ENCODE data around the gene WNT11. TPM values are rescaled to one million over a fixed set of nuclear protein-coding genes. Genes with fewer than 3 reads are reported as not detected.

The WNT11 gene
- total and polyA plus RNA-seq, 2 experiments from 2014 or later, result not detected

DNA sequence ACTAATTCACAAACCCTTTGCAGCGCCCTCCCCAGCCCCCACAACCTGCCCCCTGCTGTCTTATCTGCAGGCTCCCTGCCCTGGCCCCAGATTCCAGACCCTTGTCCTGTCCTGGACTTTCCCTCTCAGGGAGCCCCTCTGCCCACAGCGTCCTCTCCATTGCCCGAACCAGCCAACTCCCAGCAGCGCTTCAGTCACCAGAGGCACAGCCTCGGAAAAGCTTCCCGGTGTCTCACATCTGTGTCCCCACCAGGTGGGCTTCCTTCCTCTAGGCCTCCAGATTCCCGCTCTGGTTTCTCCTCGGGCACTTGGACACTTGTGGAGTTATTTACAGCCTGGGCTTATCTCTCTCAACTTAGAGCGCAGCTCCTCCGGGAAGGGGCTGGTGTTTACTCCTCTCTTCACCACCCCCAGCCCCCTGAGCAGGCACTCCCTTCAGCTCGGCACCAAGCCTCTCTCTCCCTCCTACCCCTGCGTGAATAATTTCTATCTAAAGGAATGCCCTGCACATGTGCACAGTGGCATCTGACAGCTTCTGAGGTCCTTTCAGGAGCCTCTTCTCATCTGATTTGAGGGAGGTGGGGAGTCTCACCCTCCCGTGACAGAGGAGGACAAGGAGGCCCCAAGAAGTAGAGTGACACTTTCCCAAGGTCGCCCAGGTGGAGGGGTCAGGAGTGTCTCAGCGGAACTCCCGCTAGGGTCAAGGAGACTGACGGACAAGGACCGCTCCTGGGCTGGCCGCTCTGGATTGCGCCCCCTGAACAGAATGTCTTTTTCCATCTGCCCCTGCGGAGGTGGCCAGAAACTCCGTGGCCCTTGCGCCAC, 838 bp downstream of the WNT11 start:
- Histone ChIP-seq H3K9ac (no peak overlapping the region), H3K9me3 (ENCODE audit: low read depth) (no peaks in the 10 kb centered on the region), H3K4me1 (ENCODE audit: insufficient read depth) (0 out of 2 replicates have a peak, but pooled peaks cover 5% of the 10 kb centered on the region), H4K20me1 (ENCODE audit: insufficient read depth) (no peaks in the 10 kb centered on the region), H3K79me2 (ENCODE audit: insufficient read depth) (no peaks in the 10 kb centered on the region), H3K4me3 (no peak overlapping the region), H3K4me2 (ENCODE audit: unreplicated experiment) (no peak overlapping the region), H3F3A (ENCODE audit: insufficient read depth) (no peaks in the 10 kb centered on the region), H3K9me2 (ENCODE audit: insufficient read depth) (no peaks in the 10 kb centered on the region), H3K27ac (no peak overlapping the region), H3K27me3 (replicated peaks; ENCODE audit: insufficient read depth) (peaks cover 18% of the 10 kb centered on the region), H3K36me3 (ENCODE audit: low read depth) (no peaks in the 10 kb centered on the region), H2AFZ (no peak overlapping the region)
- WGBS, 2 experiments (ENCODE audit: low coverage in 1 of 2, low lambda C conversion rate in 2 of 2, missing lambda C conversion rate in 2 of 2), result 85 to 88% methylated on average over 23 of the region's 23 CpGs
- in situ Hi-C loops (cut with MboI), result no loop called here
- TF ChIP-seq EZH2 (IDR thresholded peaks at IDR 0.05; ENCODE audit: insufficient read depth, poor library complexity, severe bottlenecking) (no peak), EZH2phosphoT487 (IDR thresholded peaks at IDR 0.05; ENCODE audit: insufficient read depth, low read depth) (no peak)
- DNase-seq, result no peak

DNA sequence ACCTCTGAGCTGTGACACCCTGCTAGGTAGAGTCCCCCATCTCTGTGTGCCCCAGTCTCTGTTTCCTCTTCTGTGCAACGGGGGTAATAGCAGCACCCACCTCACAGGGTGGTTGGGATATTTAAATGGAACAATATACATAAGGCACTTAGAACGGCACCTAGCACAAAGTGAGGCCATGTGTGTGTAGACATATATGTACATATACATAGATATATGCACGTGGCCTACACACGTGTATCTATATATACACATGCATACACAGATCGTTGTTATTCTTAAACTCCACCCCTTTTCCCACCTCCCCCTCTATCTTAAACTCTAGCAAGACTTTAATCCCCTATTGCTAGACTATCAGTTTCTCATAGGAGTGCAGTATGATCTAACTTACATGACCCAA, 2.4 kb downstream of the WNT11 start:
- no peak overlapping the region for H3K9ac ChIP-seq
- in situ Hi-C loops (cut with MboI), result no loop called here
- TF ChIP-seq EZH2phosphoT487 (IDR thresholded peaks at IDR 0.05; ENCODE audit: insufficient read depth, low read depth) (no peak), EZH2 (IDR thresholded peaks at IDR 0.05; ENCODE audit: insufficient read depth, poor library complexity, severe bottlenecking) (no peak)
- H3K79me2 ChIP-seq (ENCODE audit: insufficient read depth), result no peaks in the 10 kb centered on the region
- H3K9me3 ChIP-seq (ENCODE audit: low read depth), result no peaks in the 10 kb centered on the region
- H4K20me1 ChIP-seq (ENCODE audit: insufficient read depth), result no peaks in the 10 kb centered on the region
- no peak overlapping the region for H3K4me2 ChIP-seq (ENCODE audit: unreplicated experiment)
- H3K4me1 ChIP-seq (ENCODE audit: insufficient read depth), result no peaks in the 10 kb centered on the region
- H2AFZ ChIP-seq, result no peak overlapping the region
- H3K27ac ChIP-seq, result no peak overlapping the region
- no peak overlapping the region for H3K4me3 ChIP-seq
- WGBS, 2 experiments (ENCODE audit: low coverage in 1 of 2, low lambda C conversion rate in 2 of 2, missing lambda C conversion rate in 2 of 2), result 83 to 87% methylated on average over 5 of the region's 5 CpGs
- H3K27me3 ChIP-seq (replicated peaks; ENCODE audit: insufficient read depth), result peaks cover 18% of the 10 kb centered on the region
- H3K36me3 ChIP-seq (ENCODE audit: low read depth), result no peaks in the 10 kb centered on the region
- H3K9me2 ChIP-seq (ENCODE audit: insufficient read depth), result no peaks in the 10 kb centered on the region
- H3F3A ChIP-seq (ENCODE audit: insufficient read depth), result no peaks in the 10 kb centered on the region
- DNase-seq, result no peak

GRCh38 chr11:76203131-76203925, 3.0 kb downstream of the WNT11 start:
- Histone ChIP-seq H3K9me2 (ENCODE audit: insufficient read depth) (no peaks in the 10 kb centered on the region), H3K9me3 (ENCODE audit: low read depth) (no peaks in the 10 kb centered on the region), H3K27me3 (replicated peaks; ENCODE audit: insufficient read depth) (peaks cover 18% of the 10 kb centered on the region), H3K4me3 (no peak overlapping the region), H3K4me1 (ENCODE audit: insufficient read depth) (no peaks in the 10 kb centered on the region), H3K9ac (no peak overlapping the region), H3K4me2 (ENCODE audit: unreplicated experiment) (no peak overlapping the region), H3F3A (ENCODE audit: insufficient read depth) (no peaks in the 10 kb centered on the region), H4K20me1 (ENCODE audit: insufficient read depth) (no peaks in the 10 kb centered on the region), H3K27ac (no peak overlapping the region), H3K36me3 (ENCODE audit: low read depth) (no peaks in the 10 kb centered on the region), H2AFZ (no peak overlapping the region), H3K79me2 (ENCODE audit: insufficient read depth) (no peaks in the 10 kb centered on the region)
- DNase-seq, result no peak
- TF ChIP-seq EZH2phosphoT487 (IDR thresholded peaks at IDR 0.05; ENCODE audit: insufficient read depth, low read depth) (no peak), EZH2 (IDR thresholded peaks at IDR 0.05; ENCODE audit: insufficient read depth, poor library complexity, severe bottlenecking) (no peak)
- 74 to 76% methylated on average over 12 to 13 of the region's 13 CpGs for WGBS, 2 experiments (ENCODE audit: low coverage in 1 of 2, low lambda C conversion rate in 2 of 2, missing lambda C conversion rate in 2 of 2)
- in situ Hi-C loops (cut with MboI), result no loop called here

- Histone ChIP-seq H3K27me3 (replicated peaks; ENCODE audit: insufficient read depth) (peaks cover 12% of the 10 kb centered on the region), H4K20me1 (ENCODE audit: insufficient read depth) (no peaks in the 10 kb centered on the region), H3K9me3 (ENCODE audit: low read depth) (no peaks in the 10 kb centered on the region), H3K79me2 (ENCODE audit: insufficient read depth) (no peaks in the 10 kb centered on the region), H3K9ac (no peak overlapping the region), H3F3A (ENCODE audit: insufficient read depth) (no peaks in the 10 kb centered on the region), H3K4me2 (ENCODE audit: unreplicated experiment) (no peak overlapping the region), H3K4me1 (ENCODE audit: insufficient read depth) (no peaks in the 10 kb centered on the region), H3K9me2 (ENCODE audit: insufficient read depth) (no peaks in the 10 kb centered on the region), H3K27ac (no peak overlapping the region), H2AFZ (no peak overlapping the region), H3K4me3 (no peak overlapping the region), H3K36me3 (ENCODE audit: low read depth) (no peaks in the 10 kb centered on the region)
- in situ Hi-C loops (cut with MboI), result no loop called here
- TF ChIP-seq EZH2phosphoT487 (IDR thresholded peaks at IDR 0.05; ENCODE audit: insufficient read depth, low read depth), result no peak
- no peak for TF ChIP-seq EZH2 (IDR thresholded peaks at IDR 0.05; ENCODE audit: insufficient read depth, poor library complexity, severe bottlenecking)
- 87 to 90% methylated on average over 11 of the region's 11 CpGs for WGBS, 2 experiments (ENCODE audit: low coverage in 1 of 2, low lambda C conversion rate in 2 of 2, missing lambda C conversion rate in 2 of 2)
- DNase-seq, result no peak
Measured at GRCh38 chr11:76201672-76202412, 4.5 kb downstream of the WNT11 start.

All from GM23248 (cell line).